Caco-2 (cell line): ENCODE results near the gene TMEM115. TPM values are rescaled to one million over a fixed set of nuclear protein-coding genes. Genes with fewer than 3 reads are reported as not detected.

Experiments used
- BruUV-seq: library from RNA; stranded (reverse); fragments of 400-500 nt; replicated peaks from 2 replicates; lab custom pipeline; 2021; lab: Mats Ljungman, UMichigan
- CTCF ChIA-PET: fragments of 300-600 bp; sonication (Branson Sonifier 250); formaldehyde crosslinking; loops from one replicate; lab custom pipeline; 2022; ENCODE audit warnings: antibody characterized with exemption; lab: Charles Lee
- POLR2A ChIA-PET: fragments of 300-600 bp; sonication (Branson Sonifier 250); formaldehyde crosslinking; loops from one replicate; lab custom pipeline; 2022; ENCODE audit warnings: antibody characterized with exemption; lab: Charles Lee
- DNase-seq, 2 experiments: peaks; one replicate each; pipeline versions ENCODE4 v3.0.0 to v3.0.0-alpha.2; 2020 to 2022
- H3K27me3 ChIP-seq: replicated peaks from 2 replicates; pipeline ENCODE4 v1.6.0; 2011; ENCODE audit warnings: low read length; ENCODE audit not compliant: control insufficient read depth, insufficient read depth
- H3K36me3 ChIP-seq: 2 replicates; pipeline ENCODE4 v1.5.1; 2011; ENCODE audit warnings: low read length; ENCODE audit not compliant: control insufficient read depth, insufficient read depth
- H3K4me1 ChIP-seq: fragments of 250-450 bp; sonication (Bioruptor Pico); 2 replicates; pipeline ENCODE4 v1.5.1; 2020; ENCODE audit warnings: mild to moderate bottlenecking
- H3K4me3 ChIP-seq: 2 replicates; pipeline ENCODE4 v1.5.1; 2011; ENCODE audit warnings: low read depth, mild to moderate bottlenecking, control low read depth, low read length
- H3K9me3 ChIP-seq: fragments of 250-450 bp; sonication (Bioruptor Pico); 2 replicates; pipeline ENCODE4 v1.5.1; 2020; ENCODE audit warnings: mild to moderate bottlenecking, moderate library complexity
- H3K27ac Mint-ChIP-seq: one replicate; pipeline ENCODE4 v1.8.0; 2022; ENCODE audit warnings: mixed read lengths; ENCODE audit not compliant: unreplicated experiment
- H3K27me3 Mint-ChIP-seq: one replicate; pipeline ENCODE4 v1.8.0; 2022; ENCODE audit warnings: mixed read lengths; ENCODE audit not compliant: insufficient read depth, unreplicated experiment
- H3K36me3 Mint-ChIP-seq: one replicate; pipeline ENCODE4 v1.8.0; 2022; ENCODE audit warnings: mild to moderate bottlenecking, mixed read lengths; ENCODE audit not compliant: insufficient read depth, unreplicated experiment
- H3K4me1 Mint-ChIP-seq: one replicate; pipeline ENCODE4 v1.8.0; 2022; ENCODE audit warnings: low read depth, mixed read lengths; ENCODE audit not compliant: unreplicated experiment
- H3K4me3 Mint-ChIP-seq: one replicate; pipeline ENCODE4 v1.8.0; 2022; ENCODE audit warnings: mild to moderate bottlenecking, moderate library complexity, mixed read lengths; ENCODE audit not compliant: unreplicated experiment
- H3K9me3 Mint-ChIP-seq: one replicate; pipeline ENCODE4 v1.8.0; 2022; ENCODE audit warnings: mixed read lengths; ENCODE audit not compliant: unreplicated experiment
- intact Hi-C: fragments of 100-400 bp; cut with micrococcal nuclease; formaldehyde crosslinking; loops from one replicate; pipeline ENCODE4 v1.10.0; 2022; ENCODE audit not compliant: unreplicated experiment
- total RNA-seq: library from RNA; stranded (reverse); gene quantifications from 2 replicates; pipeline ENCODE4 v1.2.3, GENCODE V29; 2022
- TF ChIP-seq, protein P1 (sequence below), 2 experiments: fragments of 200-600 bp in 1 of 2; IDR thresholded peaks; 1 replicate in 1 of 2; 2 replicates in 1 of 2; pipeline versions ENCODE4 v1.5.1 to v1.8.0; 2011 to 2022; ENCODE audit warnings: antibody characterized with exemption in 1 of 2, control low read depth in 1 of 2, inconsistent platforms in 1 of 2, low read depth in 1 of 2, low read length in 1 of 2, mild to moderate bottlenecking in 1 of 2, moderate library complexity in 1 of 2; ENCODE audit not compliant: insufficient read depth in 1 of 2, severe bottlenecking in 1 of 2, unreplicated experiment in 1 of 2

Gene TMEM115
- total RNA-seq, 1 experiment from 2014 or later: 23.9 TPM

DNA sequence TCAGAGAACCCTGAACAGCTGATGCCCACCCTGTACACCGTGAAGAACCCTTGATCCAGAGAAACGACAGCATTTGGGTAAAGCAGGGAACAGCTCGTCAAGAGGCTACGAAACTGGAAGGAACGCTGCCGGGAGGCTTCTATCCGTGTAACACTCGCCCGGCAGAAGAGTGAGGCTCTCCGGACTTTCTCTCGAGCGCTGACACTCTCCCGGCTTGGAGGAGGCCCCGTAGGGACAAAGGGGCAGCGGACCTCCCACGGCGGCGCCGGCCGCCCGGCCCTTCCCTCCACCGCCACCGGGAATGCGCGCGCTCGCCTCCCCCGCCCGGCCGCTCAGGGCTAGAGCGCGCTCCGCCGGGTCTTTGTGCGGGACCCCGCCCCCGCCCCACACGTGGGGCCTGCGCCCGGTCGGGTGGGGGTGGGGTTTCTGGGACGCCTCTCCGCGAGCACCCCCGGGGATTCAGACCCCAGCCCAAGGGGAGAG is 38.4 kb downstream of the TMEM115 start:
- peaks cover 34% of the 10 kb centered on the region for H3K4me1 ChIP-seq
- no peaks in the 10 kb centered on the region for H3K27me3 Mint-ChIP-seq
- H3K4me3 Mint-ChIP-seq: peak overlapping the region; percentile 81
- CTCF ChIA-PET: interaction anchor here (0.5 to 1.4 kb wide), 11 partner anchors 10 to 1721 kb away, joined by 3 to 27 read pairs (median 6); partner anchors contain the start of genes CYB561D2, GNAI2, HYAL3 and NAA80
- POLR2A ChIA-PET: interaction anchor here (0.6 to 1.4 kb wide), 4 partner anchors 16 to 380 kb away, joined by 7 to 12 read pairs (median 8); partner anchors contain the start of genes HYAL3 and NAA80
- TF ChIP-seq, protein P1, sequence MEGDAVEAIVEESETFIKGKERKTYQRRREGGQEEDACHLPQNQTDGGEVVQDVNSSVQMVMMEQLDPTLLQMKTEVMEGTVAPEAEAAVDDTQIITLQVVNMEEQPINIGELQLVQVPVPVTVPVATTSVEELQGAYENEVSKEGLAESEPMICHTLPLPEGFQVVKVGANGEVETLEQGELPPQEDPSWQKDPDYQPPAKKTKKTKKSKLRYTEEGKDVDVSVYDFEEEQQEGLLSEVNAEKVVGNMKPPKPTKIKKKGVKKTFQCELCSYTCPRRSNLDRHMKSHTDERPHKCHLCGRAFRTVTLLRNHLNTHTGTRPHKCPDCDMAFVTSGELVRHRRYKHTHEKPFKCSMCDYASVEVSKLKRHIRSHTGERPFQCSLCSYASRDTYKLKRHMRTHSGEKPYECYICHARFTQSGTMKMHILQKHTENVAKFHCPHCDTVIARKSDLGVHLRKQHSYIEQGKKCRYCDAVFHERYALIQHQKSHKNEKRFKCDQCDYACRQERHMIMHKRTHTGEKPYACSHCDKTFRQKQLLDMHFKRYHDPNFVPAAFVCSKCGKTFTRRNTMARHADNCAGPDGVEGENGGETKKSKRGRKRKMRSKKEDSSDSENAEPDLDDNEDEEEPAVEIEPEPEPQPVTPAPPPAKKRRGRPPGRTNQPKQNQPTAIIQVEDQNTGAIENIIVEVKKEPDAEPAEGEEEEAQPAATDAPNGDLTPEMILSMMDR (IDR thresholded peaks at IDR 0.05; ENCODE audit: insufficient read depth in 1 of 2, low read depth in 1 of 2, low read length in 1 of 2, severe bottlenecking in 1 of 2, unreplicated experiment in 1 of 2): no peak
- no peaks in the 10 kb centered on the region for H3K9me3 ChIP-seq
- peak overlapping the region; percentile 58 for H3K4me3 ChIP-seq
- no peaks in the 10 kb centered on the region for H3K9me3 Mint-ChIP-seq
- peaks cover 41% of the 10 kb centered on the region for H3K36me3 Mint-ChIP-seq
- BruUV-seq: no TSS peak
- no peaks in the 10 kb centered on the region for H3K27me3 ChIP-seq
- intact Hi-C loops: loop anchor here (1.0 kb wide), 1 partner anchor 22 kb away; the partner anchor contains the start of genes HYAL3 and NAA80
- H3K27ac Mint-ChIP-seq: peak overlapping the region; percentile 96
- peak; percentile 81 to 89 for DNase-seq
- H3K4me1 Mint-ChIP-seq: peaks cover 10% of the 10 kb centered on the region
- H3K36me3 ChIP-seq: peaks cover 4% of the 10 kb centered on the region

DNA sequence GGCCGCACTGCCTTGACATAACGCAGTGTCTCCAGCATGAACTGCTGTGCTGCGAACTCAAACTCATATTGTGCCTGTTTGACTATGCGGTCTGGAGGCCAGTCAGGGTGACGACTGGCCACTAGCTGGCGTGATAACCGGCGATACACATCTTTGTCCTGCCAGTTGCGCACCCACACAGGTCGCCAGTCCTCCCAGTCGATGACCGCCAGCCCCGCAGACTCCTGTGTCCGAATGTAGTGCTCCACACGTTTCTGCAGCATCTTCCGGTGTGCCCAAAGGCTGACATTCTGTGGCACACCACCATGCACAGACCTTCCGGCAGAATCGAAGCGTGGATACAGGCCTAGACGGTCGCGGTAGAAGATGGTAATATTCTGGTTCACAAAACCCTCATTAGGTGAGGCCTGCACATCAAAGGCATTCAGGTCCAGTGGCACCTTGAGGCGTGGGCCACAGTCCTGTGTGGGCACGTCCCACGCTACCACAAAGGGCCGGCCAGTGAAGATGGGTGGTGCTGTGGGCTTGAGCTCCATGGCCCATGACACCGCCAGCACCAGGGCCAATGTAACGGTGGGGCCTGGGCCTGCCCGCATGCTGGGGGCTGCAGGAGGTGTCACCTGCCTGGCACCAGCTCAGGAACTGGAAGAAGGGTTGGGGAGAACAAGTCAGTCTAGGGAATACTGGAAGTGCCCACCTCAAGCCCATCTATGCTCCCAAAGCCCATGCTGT is 39.3 kb downstream of the TMEM115 start:
- POLR2A ChIA-PET: interaction anchor here (1.1 kb wide), 1 partner anchor 20 kb away, joined by 8 read pairs; the partner anchor contains the start of genes HYAL3 and NAA80
- no TSS peak for BruUV-seq
- intact Hi-C loops: no loop called here

More for the DNA sequence above, 39.3 kb downstream of the TMEM115 start:
- H3K36me3 ChIP-seq: peaks cover 4% of the 10 kb centered on the region
- TF ChIP-seq, protein P1 (IDR thresholded peaks at IDR 0.05; ENCODE audit: insufficient read depth in 1 of 2, low read depth in 1 of 2, low read length in 1 of 2, severe bottlenecking in 1 of 2, unreplicated experiment in 1 of 2): no peak
- CTCF ChIA-PET: interaction anchor here (0.5 to 1.4 kb wide), 2 partner anchors 8 to 17 kb away, joined by 3 read pairs; no protein-coding TSS in a partner anchor
- H3K4me3 ChIP-seq: peak overlapping the region; percentile 58
- no peaks in the 10 kb centered on the region for H3K9me3 ChIP-seq
- peaks cover 15% of the 10 kb centered on the region for H3K4me1 Mint-ChIP-seq
- H3K36me3 Mint-ChIP-seq: peaks cover 41% of the 10 kb centered on the region
- H3K27ac Mint-ChIP-seq: no peak overlapping the region
- no peak for DNase-seq
- no peaks in the 10 kb centered on the region for H3K9me3 Mint-ChIP-seq
- H3K4me1 ChIP-seq: peaks cover 34% of the 10 kb centered on the region
- H3K27me3 ChIP-seq: no peaks in the 10 kb centered on the region
- H3K27me3 Mint-ChIP-seq: no peaks in the 10 kb centered on the region
- H3K4me3 Mint-ChIP-seq: peak overlapping the region; percentile 81
